Fibroblast of the aortic adventitia (primary cell): ENCODE measurements around the gene EXOC8. TPM values are rescaled to one million over a fixed set of nuclear protein-coding genes. Genes with fewer than 3 reads are reported as not detected.

Experiments
- DNase-seq: peaks from one replicate; pipeline ENCODE4 v3.0.0-alpha.2; 2010; ENCODE audit warnings: low read depth
- H3K4me3 ChIP-seq: 2 replicates; pipeline ENCODE4 v1.5.1; 2011; ENCODE audit warnings: low read depth, mild to moderate bottlenecking, control low read depth, low read length, moderate library complexity
- CTCF ChIP-seq: IDR thresholded peaks from 2 replicates; pipeline ENCODE4 v1.5.1; 2011; ENCODE audit warnings: mild to moderate bottlenecking, low read length, control low read depth, inconsistent platforms; ENCODE audit not compliant: insufficient read depth
- total RNA-seq: library from RNA; depleted of rRNA; stranded (reverse); fragments of >200 nt; gene quantifications from 2 replicates; pipeline ENCODE4 v1.2.3, GENCODE V29; 2012; ENCODE audit warnings: low replicate concordance

EXOC8 gene
- total RNA-seq, 1 donor, result 19.3 TPM

- TF ChIP-seq CTCF, result no peak
- H3K4me3 ChIP-seq, result no peak overlapping the region
- DNase-seq, result no peak
Observed at GRCh38 chr1:231364192-231364591, 26.5 kb upstream of the EXOC8 start.

DNA sequence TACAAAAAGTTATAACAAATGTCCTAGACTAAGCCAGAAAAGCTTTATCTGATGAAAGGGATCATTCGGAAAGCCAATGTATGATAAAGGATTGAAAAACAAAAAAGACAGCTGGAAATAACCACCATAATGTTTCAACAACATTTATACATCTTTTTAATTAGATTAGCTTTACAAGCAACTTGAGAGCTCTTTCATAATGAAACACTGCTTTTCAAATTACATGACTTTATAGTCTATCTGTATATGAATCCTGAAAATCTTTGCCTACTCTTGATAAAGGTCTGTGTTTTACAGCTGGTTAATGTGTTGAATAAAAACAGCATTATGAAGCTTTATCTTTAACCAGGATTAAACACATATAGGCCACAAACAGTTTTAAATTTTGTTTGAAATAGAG, 26.0 kb upstream of the EXOC8 start:
- no peak overlapping the region for H3K4me3 ChIP-seq
- TF ChIP-seq CTCF, result no peak
- no peak for DNase-seq

- TF ChIP-seq CTCF, result no peak
- H3K4me3 ChIP-seq, result no peak overlapping the region
- no peak for DNase-seq
Observed at GRCh38 chr1:231362325-231362724, 24.7 kb upstream of the EXOC8 start.

DNA sequence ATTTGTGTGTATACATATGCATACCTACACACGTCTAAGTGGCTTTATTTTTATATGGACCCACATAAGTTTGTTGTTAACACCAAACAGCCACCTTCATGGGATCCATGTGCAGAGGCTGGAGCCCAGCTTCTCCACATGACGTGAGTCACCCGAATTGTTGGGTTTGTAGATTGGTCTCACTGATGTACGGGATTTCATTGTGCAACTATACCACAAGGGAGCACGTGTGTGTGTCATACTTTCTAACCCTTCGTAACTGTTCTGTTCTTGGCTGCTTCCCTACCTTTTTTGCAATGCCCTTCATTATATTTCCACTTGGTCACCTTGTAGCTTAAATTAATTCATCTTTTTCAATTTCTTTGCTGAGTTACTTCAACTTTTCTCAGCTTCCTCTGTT, 21.5 kb upstream of the EXOC8 start:
- no peak overlapping the region for H3K4me3 ChIP-seq
- peak; percentile 96 for DNase-seq
- TF ChIP-seq CTCF, result no peak

DNA sequence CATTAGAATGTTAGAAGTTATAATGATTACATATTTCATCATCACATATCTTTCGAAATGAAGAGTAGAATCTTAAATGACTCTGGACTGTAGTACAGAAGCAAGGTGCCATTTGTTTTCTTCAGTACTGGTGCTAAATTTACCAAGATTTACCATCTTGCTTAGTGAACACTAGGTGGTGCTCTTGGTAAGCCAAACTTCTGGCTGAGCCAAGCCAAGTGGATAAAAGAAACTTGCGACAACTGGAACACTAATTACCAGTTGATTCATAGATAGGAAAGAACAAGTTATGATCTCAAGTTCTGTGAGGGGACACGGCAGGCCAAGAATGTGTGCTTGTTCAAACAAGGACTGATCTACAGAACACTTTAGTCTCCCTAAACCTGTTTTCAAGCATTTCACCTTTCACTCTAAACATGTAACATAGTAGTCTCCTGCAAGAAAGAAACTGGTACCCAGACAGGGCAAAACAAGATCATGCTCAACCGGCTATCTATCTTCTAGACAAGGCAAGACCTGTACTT, 20.2 kb upstream of the EXOC8 start:
- no peak overlapping the region for H3K4me3 ChIP-seq
- DNase-seq, result peak; percentile 85
- peak; percentile 72 for TF ChIP-seq CTCF

DNA sequence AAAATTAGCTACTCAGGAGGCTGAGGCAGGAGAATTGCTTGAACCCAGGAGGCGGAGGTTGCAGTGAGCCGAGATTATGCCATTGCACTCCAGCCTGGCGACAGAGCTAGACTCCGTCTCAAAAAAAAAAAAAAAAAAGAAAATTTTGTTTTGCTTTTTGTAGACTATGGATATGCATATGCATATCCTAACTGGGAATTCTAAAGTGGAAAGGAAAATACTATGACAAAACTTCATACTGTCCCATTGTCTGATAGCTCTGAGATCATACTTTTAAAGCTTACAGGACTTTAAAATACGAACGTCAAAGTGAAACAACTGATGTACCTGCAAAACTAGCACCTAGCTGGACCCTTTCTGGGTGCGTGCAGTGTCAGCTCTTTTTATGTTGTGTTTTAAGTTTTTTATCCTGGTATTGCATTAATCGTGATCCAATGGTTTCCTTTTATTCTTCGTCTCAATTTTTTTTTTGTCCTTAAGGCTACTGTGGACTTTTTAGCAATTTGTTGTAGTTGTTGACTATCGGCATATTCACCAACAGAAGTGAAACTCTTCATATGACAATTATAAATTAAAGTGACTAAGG, 19.6 kb upstream of the EXOC8 start:
- no peak for DNase-seq
- TF ChIP-seq CTCF, result no peak
- no peak overlapping the region for H3K4me3 ChIP-seq

DNA sequence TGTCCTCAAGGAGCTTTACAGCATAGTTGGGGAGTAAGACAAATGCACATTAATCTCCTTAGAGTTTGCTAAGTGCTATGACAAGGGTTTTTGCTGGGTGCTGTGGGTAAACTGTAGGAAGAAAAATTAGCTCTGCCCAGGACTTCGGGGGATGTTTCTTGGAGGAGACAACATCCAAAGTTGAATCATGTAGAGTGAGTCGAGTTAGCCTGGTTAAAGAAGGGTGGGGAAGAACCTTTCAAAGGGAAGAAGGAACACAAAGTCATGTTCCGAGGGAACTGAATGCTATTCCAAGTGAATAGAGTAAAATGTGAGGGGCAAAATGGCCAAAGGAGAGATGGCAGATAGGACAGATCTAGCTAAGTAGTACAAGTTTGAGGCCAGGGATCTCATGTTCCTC, 17.5 kb upstream of the EXOC8 start:
- no peak overlapping the region for H3K4me3 ChIP-seq
- no peak for DNase-seq
- TF ChIP-seq CTCF, result no peak
